CD8-positive, alpha-beta memory T cell (primary cell): ENCODE results near the gene MBL2. TPM values are rescaled to one million over a fixed set of nuclear protein-coding genes. Genes with fewer than 3 reads are reported as not detected.

ENCODE experiments used
- CTCF ChIA-PET: fragments of 350-600 bp; sonication (Branson Sonifier 250); formaldehyde crosslinking; loops from one replicate; lab custom pipeline; 2021; ENCODE audit warnings: antibody characterized with exemption; lab: Charles Lee
- POLR2A ChIA-PET: fragments of 350-600 bp; sonication (Branson Sonifier 250); formaldehyde crosslinking; loops from one replicate; lab custom pipeline; 2021; ENCODE audit warnings: antibody characterized with exemption; lab: Charles Lee
- DNase-seq, 5 donors: peaks; one replicate each; pipeline versions ENCODE4 v3.0.0 to v3.0.0-alpha.2; 2020 to 2022; ENCODE audit warnings: mixed read lengths in 1 of 5
- H3K27ac ChIP-seq: one replicate; pipeline ENCODE4 v1.7.0; 2013; ENCODE audit warnings: low read depth, mild to moderate bottlenecking, low read length, moderate library complexity
- H3K27me3 ChIP-seq: 2 replicates; pipeline ENCODE4 v1.7.0; 2013; ENCODE audit warnings: low read length, mild to moderate bottlenecking; ENCODE audit not compliant: insufficient read depth, poor library complexity, severe bottlenecking
- H3K36me3 ChIP-seq: 2 replicates; pipeline ENCODE4 v1.7.0; 2013; ENCODE audit warnings: mild to moderate bottlenecking, low read length, moderate library complexity; ENCODE audit not compliant: insufficient read depth
- H3K4me1 ChIP-seq: 2 replicates; pipeline ENCODE4 v1.7.0; 2013; ENCODE audit warnings: mild to moderate bottlenecking, low read length, moderate library complexity; ENCODE audit not compliant: insufficient read depth
- H3K4me3 ChIP-seq: 2 replicates; pipeline ENCODE4 v1.7.0; 2013; ENCODE audit warnings: mild to moderate bottlenecking, low read length
- H3K9me3 ChIP-seq: 2 replicates; pipeline ENCODE4 v1.7.0; 2013; ENCODE audit warnings: mild to moderate bottlenecking, low read length
- H3K27ac Mint-ChIP-seq, 8 donors: one replicate each; pipeline ENCODE4 v1.8.0; 2020 to 2021; ENCODE audit warnings: mixed read lengths in 8 of 8, mild to moderate bottlenecking in 6 of 8, inconsistent platforms in 3 of 8, moderate library complexity in 3 of 8
- H3K27me3 Mint-ChIP-seq, 2 donors: one replicate each; pipeline ENCODE4 v1.8.0; 2020 to 2021; ENCODE audit warnings: mixed read lengths in 2 of 2, mild to moderate bottlenecking in 1 of 2, moderate library complexity in 1 of 2
- H3K36me3 Mint-ChIP-seq, 3 donors: one replicate each; pipeline ENCODE4 v1.8.0; 2020 to 2021; ENCODE audit warnings: mixed read lengths in 3 of 3, inconsistent platforms in 1 of 3, mild to moderate bottlenecking in 1 of 3
- H3K4me1 Mint-ChIP-seq, 3 donors: one replicate each; pipeline ENCODE4 v1.8.0; 2020 to 2021; ENCODE audit warnings: mixed read lengths in 3 of 3, inconsistent platforms in 1 of 3, mild to moderate bottlenecking in 1 of 3
- H3K4me3 Mint-ChIP-seq, 7 donors: one replicate each; pipeline ENCODE4 v1.8.0; 2020 to 2021; ENCODE audit warnings: mixed read lengths in 7 of 7, mild to moderate bottlenecking in 6 of 7, moderate library complexity in 4 of 7, inconsistent platforms in 2 of 7
- H3K9me3 Mint-ChIP-seq, 5 donors: one replicate each; pipeline ENCODE4 v1.8.0; 2020 to 2022; ENCODE audit warnings: mixed read lengths in 5 of 5, mild to moderate bottlenecking in 3 of 5, moderate library complexity in 2 of 5, inconsistent platforms in 1 of 5
- polyA plus RNA-seq: library from polyadenylated mRNA; unstranded; fragments of 300-500 nt; fragmentation: Illumina TruSeq; gene quantifications from one replicate; pipeline ENCODE4 v1.2.3, GENCODE V29; 2021
- total RNA-seq, 2 experiments: library from RNA; stranded (reverse); gene quantifications; one replicate each; pipeline ENCODE4 v1.2.3, GENCODE V29; 2021

Gene MBL2
- total and polyA plus RNA-seq, 3 experiments from 2014 or later = not detected

GRCh38 chr10:52801947-52802346 is 29.4 kb upstream of the MBL2 start:
- H3K4me3 ChIP-seq = no peak overlapping the region
- H3K36me3 ChIP-seq = no peaks in the 10 kb centered on the region
- H3K27me3 ChIP-seq = no peaks in the 10 kb centered on the region
- Mint-ChIP-seq H3K36me3 (no peaks in the 10 kb centered on the region), H3K27me3 (no peaks in the 10 kb centered on the region), H3K9me3 (peaks cover 0 to 20% (median 16%) of the 10 kb centered on the region in 5 donors), H3K4me3 (no peak overlapping the region), H3K27ac (no peak overlapping the region), H3K4me1 (no peaks in the 10 kb centered on the region)
- H3K27ac ChIP-seq = no peak overlapping the region
- POLR2A ChIA-PET = no interaction called here
- no peak for DNase-seq
- H3K4me1 ChIP-seq = no peaks in the 10 kb centered on the region
- no peaks in the 10 kb centered on the region for H3K9me3 ChIP-seq
- CTCF ChIA-PET = no interaction called here

DNA sequence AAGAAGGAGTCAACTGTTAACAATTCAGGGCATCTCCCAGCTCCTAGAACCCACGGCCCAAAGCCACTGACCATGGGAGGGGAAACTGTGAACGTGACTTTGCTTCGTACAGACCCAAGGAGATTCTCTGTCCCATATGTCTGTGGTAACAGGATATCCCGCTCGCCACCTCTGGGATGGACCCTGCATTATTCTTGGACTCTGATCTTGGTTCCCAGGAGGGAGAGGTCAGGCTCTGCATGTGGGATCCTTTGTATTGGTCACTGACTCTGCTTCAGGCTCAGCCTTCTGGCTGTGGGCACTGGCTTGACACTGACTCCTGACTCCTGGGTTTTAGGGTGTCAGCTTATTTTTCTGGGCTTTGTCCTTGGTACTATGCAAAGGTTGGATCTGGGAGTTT is 13.5 kb upstream of the MBL2 start:
- Histone ChIP-seq H3K4me1 (no peaks in the 10 kb centered on the region), H3K9me3 (no peaks in the 10 kb centered on the region), H3K4me3 (no peak overlapping the region), H3K27ac (no peak overlapping the region), H3K36me3 (no peaks in the 10 kb centered on the region), H3K27me3 (no peaks in the 10 kb centered on the region)
- no peak for DNase-seq
- Mint-ChIP-seq H3K4me1 (no peaks in the 10 kb centered on the region), H3K27ac (no peak overlapping the region), H3K27me3 (no peaks in the 10 kb centered on the region), H3K9me3 (peaks cover 0 to 13% (median 7%) of the 10 kb centered on the region in 5 donors), H3K36me3 (no peaks in the 10 kb centered on the region), H3K4me3 (no peak overlapping the region)
- CTCF ChIA-PET = no interaction called here
- POLR2A ChIA-PET = no interaction called here

- CTCF ChIA-PET = interaction anchor here (0.9 kb wide), 1 partner anchor 11 kb away, joined by 3 read pairs; no protein-coding TSS in a partner anchor
- Histone ChIP-seq H3K4me1 (no peaks in the 10 kb centered on the region), H3K4me3 (no peak overlapping the region), H3K27me3 (no peaks in the 10 kb centered on the region), H3K27ac (no peak overlapping the region), H3K36me3 (no peaks in the 10 kb centered on the region), H3K9me3 (no peaks in the 10 kb centered on the region)
- DNase-seq = no peak
- H3K27ac Mint-ChIP-seq = no peak overlapping the region
- H3K9me3 Mint-ChIP-seq = peaks cover 4 to 11% (median 7%) of the 10 kb centered on the region in 5 donors
- no peaks in the 10 kb centered on the region for H3K4me1 Mint-ChIP-seq
- POLR2A ChIA-PET = no interaction called here
- H3K27me3 Mint-ChIP-seq = no peaks in the 10 kb centered on the region
- H3K36me3 Mint-ChIP-seq = no peaks in the 10 kb centered on the region
- H3K4me3 Mint-ChIP-seq = no peak overlapping the region
These were observed 12.8 kb upstream of the MBL2 start for GRCh38 chr10:52785418-52785817.

- Histone ChIP-seq H3K4me1 (no peaks in the 10 kb centered on the region), H3K9me3 (no peaks in the 10 kb centered on the region), H3K27ac (no peak overlapping the region), H3K36me3 (no peaks in the 10 kb centered on the region), H3K4me3 (no peak overlapping the region), H3K27me3 (no peaks in the 10 kb centered on the region)
- no peak overlapping the region for H3K4me3 Mint-ChIP-seq
- no peak for DNase-seq
- H3K27ac Mint-ChIP-seq = no peak overlapping the region
- peaks cover 4 to 12% (median 8%) of the 10 kb centered on the region in 5 donors for H3K9me3 Mint-ChIP-seq
- H3K4me1 Mint-ChIP-seq = no peaks in the 10 kb centered on the region
- ChIA-PET CTCF (no interaction called here), POLR2A (no interaction called here)
- no peaks in the 10 kb centered on the region for H3K27me3 Mint-ChIP-seq
- H3K36me3 Mint-ChIP-seq = no peaks in the 10 kb centered on the region
These were observed 11.1 kb upstream of the MBL2 start for GRCh38 chr10:52783726-52784125.

DNA sequence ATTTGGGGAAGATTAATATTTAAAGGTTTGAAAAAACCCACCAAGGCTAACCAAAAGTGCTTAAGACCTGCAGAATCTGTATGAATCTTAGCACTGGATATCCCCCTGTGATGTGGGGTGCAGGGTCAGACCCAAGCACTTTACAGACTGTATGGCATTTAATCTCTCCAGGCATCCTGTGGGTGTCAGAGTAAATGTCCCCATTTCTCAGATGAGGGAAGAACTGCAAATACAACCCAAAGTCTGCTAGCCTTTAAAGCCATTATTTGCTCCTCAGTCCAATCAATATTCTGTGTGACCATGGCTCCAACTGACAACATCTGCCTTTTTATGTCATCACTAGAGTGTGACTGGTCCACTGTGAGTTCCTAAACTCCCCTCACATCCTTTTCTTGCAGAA is 10.0 kb upstream of the MBL2 start:
- Histone ChIP-seq H3K9me3 (no peaks in the 10 kb centered on the region), H3K4me3 (no peak overlapping the region), H3K27me3 (no peaks in the 10 kb centered on the region), H3K36me3 (no peaks in the 10 kb centered on the region), H3K4me1 (no peaks in the 10 kb centered on the region), H3K27ac (no peak overlapping the region)
- ChIA-PET CTCF (no interaction called here), POLR2A (no interaction called here)
- peaks cover 4 to 9% (median 7%) of the 10 kb centered on the region in 5 donors for H3K9me3 Mint-ChIP-seq
- H3K4me1 Mint-ChIP-seq = no peaks in the 10 kb centered on the region
- no peaks in the 10 kb centered on the region for H3K27me3 Mint-ChIP-seq
- no peak for DNase-seq
- H3K36me3 Mint-ChIP-seq = no peaks in the 10 kb centered on the region
- no peak overlapping the region for H3K4me3 Mint-ChIP-seq
- H3K27ac Mint-ChIP-seq = no peak overlapping the region

GRCh38 chr10:52780391-52781155 is 8.0 kb upstream of the MBL2 start:
- H3K36me3 Mint-ChIP-seq = no peaks in the 10 kb centered on the region
- H3K27me3 Mint-ChIP-seq = no peaks in the 10 kb centered on the region
- H3K36me3 ChIP-seq = no peaks in the 10 kb centered on the region
- H3K9me3 Mint-ChIP-seq = peaks cover 4 to 12% (median 7%) of the 10 kb centered on the region in 5 donors
- H3K4me3 ChIP-seq = no peak overlapping the region
- DNase-seq = no peak
- no peak overlapping the region for H3K27ac ChIP-seq
- H3K4me3 Mint-ChIP-seq = no peak overlapping the region
- no peaks in the 10 kb centered on the region for H3K4me1 Mint-ChIP-seq
- ChIA-PET CTCF (no interaction called here), POLR2A (no interaction called here)
- H3K27me3 ChIP-seq = no peaks in the 10 kb centered on the region
- H3K4me1 ChIP-seq = no peaks in the 10 kb centered on the region
- H3K9me3 ChIP-seq = no peaks in the 10 kb centered on the region
- peak overlapping the region in 1 of 8 donors; percentile 22 for H3K27ac Mint-ChIP-seq

GRCh38 chr10:52779541-52780390 is 7.2 kb upstream of the MBL2 start:
- ChIA-PET CTCF (no interaction called here), POLR2A (no interaction called here)

More at GRCh38 chr10:52779541-52780390, 7.2 kb upstream of the MBL2 start:
- Histone ChIP-seq H3K27me3 (no peaks in the 10 kb centered on the region), H3K4me1 (no peaks in the 10 kb centered on the region), H3K4me3 (no peak overlapping the region), H3K27ac (no peak overlapping the region), H3K9me3 (no peaks in the 10 kb centered on the region), H3K36me3 (no peaks in the 10 kb centered on the region)
- no peaks in the 10 kb centered on the region for H3K4me1 Mint-ChIP-seq
- no peak overlapping the region for H3K27ac Mint-ChIP-seq
- no peak for DNase-seq
- H3K4me3 Mint-ChIP-seq = no peak overlapping the region
- no peaks in the 10 kb centered on the region for H3K36me3 Mint-ChIP-seq
- H3K9me3 Mint-ChIP-seq = peaks cover 0 to 12% (median 8%) of the 10 kb centered on the region in 5 donors
- H3K27me3 Mint-ChIP-seq = no peaks in the 10 kb centered on the region
